Measurements from ENCODE around the gene CTNNA2.

DNA sequence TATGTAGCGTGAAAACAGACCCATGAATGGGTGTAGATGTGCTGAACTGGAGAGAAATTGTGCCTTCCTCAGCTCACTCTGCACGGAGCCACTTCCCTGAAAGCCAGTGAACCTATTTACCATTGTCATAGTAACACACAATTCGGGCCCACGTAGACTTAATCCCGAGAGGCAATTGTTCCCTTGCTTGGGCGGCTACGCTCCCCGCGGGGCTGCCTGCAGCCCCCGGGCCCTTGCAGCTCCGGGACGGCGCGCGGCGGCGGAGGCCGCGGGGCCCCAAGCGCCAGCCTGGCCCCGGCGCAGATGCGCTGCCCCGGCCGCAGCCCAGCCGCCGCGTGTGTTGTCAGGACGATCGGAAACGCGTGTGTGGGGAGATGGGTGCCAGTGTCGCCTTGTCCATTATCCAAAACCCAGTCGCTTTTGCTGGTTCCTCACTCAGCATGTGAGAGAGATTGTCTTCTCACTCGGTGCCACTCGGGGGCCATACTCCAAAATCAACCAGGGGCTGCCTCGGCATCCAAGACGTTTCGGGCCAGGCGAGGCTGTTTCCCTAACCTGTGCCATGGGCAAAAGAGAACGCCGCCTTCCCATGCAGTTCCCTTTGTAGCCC is 809.6 kb downstream of the CTNNA2 start:
- TF ChIP-seq SIN3A (IDR thresholded peaks at IDR 0.05; ENCODE audit: borderline replicate concordance, insufficient read depth, low read length): no peak
- TF ChIP-seq, protein P1, sequence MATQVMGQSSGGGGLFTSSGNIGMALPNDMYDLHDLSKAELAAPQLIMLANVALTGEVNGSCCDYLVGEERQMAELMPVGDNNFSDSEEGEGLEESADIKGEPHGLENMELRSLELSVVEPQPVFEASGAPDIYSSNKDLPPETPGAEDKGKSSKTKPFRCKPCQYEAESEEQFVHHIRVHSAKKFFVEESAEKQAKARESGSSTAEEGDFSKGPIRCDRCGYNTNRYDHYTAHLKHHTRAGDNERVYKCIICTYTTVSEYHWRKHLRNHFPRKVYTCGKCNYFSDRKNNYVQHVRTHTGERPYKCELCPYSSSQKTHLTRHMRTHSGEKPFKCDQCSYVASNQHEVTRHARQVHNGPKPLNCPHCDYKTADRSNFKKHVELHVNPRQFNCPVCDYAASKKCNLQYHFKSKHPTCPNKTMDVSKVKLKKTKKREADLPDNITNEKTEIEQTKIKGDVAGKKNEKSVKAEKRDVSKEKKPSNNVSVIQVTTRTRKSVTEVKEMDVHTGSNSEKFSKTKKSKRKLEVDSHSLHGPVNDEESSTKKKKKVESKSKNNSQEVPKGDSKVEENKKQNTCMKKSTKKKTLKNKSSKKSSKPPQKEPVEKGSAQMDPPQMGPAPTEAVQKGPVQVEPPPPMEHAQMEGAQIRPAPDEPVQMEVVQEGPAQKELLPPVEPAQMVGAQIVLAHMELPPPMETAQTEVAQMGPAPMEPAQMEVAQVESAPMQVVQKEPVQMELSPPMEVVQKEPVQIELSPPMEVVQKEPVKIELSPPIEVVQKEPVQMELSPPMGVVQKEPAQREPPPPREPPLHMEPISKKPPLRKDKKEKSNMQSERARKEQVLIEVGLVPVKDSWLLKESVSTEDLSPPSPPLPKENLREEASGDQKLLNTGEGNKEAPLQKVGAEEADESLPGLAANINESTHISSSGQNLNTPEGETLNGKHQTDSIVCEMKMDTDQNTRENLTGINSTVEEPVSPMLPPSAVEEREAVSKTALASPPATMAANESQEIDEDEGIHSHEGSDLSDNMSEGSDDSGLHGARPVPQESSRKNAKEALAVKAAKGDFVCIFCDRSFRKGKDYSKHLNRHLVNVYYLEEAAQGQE (IDR thresholded peaks at IDR 0.05; ENCODE audit: insufficient read depth in 1 of 2, low read depth in 2 of 2, low read length in 2 of 2): no peak
- no peak for TF ChIP-seq FOXP2 (optimal IDR thresholded peaks at IDR 0.05; ENCODE audit: borderline replicate concordance, extremely low read depth, extremely low read length, insufficient read depth)
